NCI-H1092 treated with DMSO at 0.1 percent for 48 hours (cell line): ENCODE data around the gene WDR5.

Experiments used
- DNase-seq: peaks from one replicate; lab custom pipeline; 2025; lab: John Stamatoyannopoulos, UW

WDR5 gene

GRCh38 chr9:134132208-134132870, 3.5 kb upstream of the WDR5 start:
- DNase-seq, result no peak

- DNase-seq, result no peak
These were observed 936 bp upstream of the WDR5 start for GRCh38 chr9:134134949-134135342.

- DNase-seq, result no peak
These were observed 475 bp downstream of the WDR5 start for GRCh38 chr9:134136118-134136995.

GRCh38 chr9:134136996-134137299, 1.1 kb downstream of the WDR5 start:
- DNase-seq, result no peak

GRCh38 chr9:134138292-134138691, 2.4 kb downstream of the WDR5 start:
- no peak for DNase-seq

- no peak for DNase-seq
These were observed 3.2 kb downstream of the WDR5 start for GRCh38 chr9:134139081-134139480.

GRCh38 chr9:134141906-134142305, 6.0 kb downstream of the WDR5 start:
- no peak for DNase-seq

- no peak for DNase-seq
These were observed 8.9 kb downstream of the WDR5 start for GRCh38 chr9:134144801-134145200.

- DNase-seq, result no peak
These were observed 9.4 kb downstream of the WDR5 start for GRCh38 chr9:134145262-134145661.

- DNase-seq, result no peak
These were observed 11.1 kb downstream of the WDR5 start for GRCh38 chr9:134146774-134147493.

GRCh38 chr9:134149380-134149779, 13.5 kb downstream of the WDR5 start:
- no peak for DNase-seq

- DNase-seq, result no peak
These were observed 14.8 kb downstream of the WDR5 start for GRCh38 chr9:134150557-134151214.

GRCh38 chr9:134152022-134152448, 16.2 kb downstream of the WDR5 start:
- no peak for DNase-seq

GRCh38 chr9:134152488-134152887, 16.6 kb downstream of the WDR5 start:
- no peak for DNase-seq

GRCh38 chr9:134153450-134153849, 17.6 kb downstream of the WDR5 start:
- DNase-seq, result no peak

GRCh38 chr9:134154262-134154701, 18.4 kb downstream of the WDR5 start:
- no peak for DNase-seq

GRCh38 chr9:134155812-134156377, 20.0 kb downstream of the WDR5 start:
- no peak for DNase-seq

GRCh38 chr9:134156564-134157377, 20.9 kb downstream of the WDR5 start:
- DNase-seq, result no peak

- no peak for DNase-seq
These were observed 21.6 kb downstream of the WDR5 start for GRCh38 chr9:134157378-134157885.

- no peak for DNase-seq
These were observed 22.4 kb downstream of the WDR5 start for GRCh38 chr9:134158242-134158641.
